GM19395 (cell line): ENCODE results near the gene FGF12.
"Not testable (repeated sequence)": the region's sequence is repeated elsewhere in the genome, so short reads cannot be mapped to it uniquely, and the experiment has no call there.

ENCODE experiments used
- ATAC-seq: cut with Tn5 transposase; IDR thresholded peaks from one replicate; pipeline ENCODE4 v1.9.1; 2021; ENCODE audit warnings: mild to moderate bottlenecking, moderate library complexity; ENCODE audit not compliant: unreplicated experiment

The FGF12 gene

DNA sequence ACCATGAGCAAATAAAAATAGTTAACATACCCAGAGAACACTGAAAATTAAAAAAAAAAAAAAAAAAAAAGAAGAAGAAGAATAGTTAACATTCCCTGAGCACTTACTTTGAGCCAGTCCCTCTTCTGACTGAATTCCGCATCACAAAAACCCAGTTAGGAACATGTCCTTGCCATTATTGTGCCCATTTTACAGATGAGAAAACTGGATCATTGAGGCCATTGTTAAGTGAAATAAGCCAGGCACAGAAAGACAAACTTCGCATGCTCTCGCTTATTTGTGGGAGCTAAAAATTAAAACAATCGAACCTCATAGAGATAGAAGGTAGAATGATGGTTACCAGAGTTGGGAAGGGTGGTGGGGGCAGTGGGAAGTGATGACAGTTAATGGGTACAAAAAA lies 119.5 kb downstream of the FGF12 start:
- ATAC-seq = no peak

DNA sequence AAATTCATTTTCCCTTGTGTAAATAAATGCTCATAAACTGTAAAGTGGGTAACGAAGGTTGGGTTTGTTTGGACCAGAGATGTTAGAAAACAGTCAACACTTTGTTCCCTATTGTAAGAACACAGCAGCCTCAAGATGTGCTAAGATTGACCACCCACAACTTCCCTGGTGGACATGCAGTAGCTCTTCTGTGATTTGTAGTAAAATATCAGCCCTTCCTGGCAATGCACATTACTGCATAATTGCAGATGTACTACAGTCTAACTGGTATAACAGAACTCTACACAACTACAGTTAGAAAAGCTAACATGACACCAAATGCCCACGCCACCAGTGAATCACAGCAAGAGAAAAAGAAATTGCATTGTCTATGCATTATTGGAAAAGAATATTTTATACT lies 129.4 kb downstream of the FGF12 start:
- ATAC-seq = no peak

DNA sequence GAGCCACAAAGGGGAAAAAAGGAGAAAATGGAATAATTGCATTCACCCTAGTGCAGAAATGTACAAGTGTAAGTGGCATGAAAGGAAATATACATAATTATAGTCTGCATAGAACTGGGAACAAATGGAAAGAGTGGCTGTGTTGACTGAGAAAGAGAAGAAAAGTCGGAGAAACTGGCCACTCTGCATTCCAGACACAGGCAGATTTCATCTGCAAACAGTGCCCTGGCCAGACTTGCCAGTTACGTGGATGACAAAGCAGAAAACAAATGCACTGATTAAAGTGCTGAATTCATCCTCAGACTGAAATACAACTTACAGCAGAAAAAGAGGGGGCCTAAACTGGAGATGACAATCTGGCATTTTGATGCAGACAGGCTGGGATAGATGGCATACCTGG lies 129.8 kb downstream of the FGF12 start:
- no peak for ATAC-seq

DNA sequence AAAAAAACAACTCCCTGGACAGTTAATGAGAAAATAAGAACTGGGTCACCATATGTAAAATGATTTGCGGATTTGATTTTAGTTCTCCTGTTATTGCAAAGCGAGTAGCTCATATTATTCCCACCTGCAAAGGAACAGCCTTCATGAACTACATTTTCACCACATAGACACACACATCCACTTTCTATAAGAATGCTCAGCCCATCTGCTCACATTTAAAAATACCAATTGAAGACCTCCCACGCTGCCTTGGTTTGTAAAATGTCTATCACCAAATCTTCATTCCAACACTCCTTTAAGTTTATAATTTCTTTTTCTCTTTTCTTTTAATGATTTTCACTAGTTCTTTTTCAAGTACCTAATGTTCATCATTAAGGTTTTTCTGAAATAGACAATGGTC lies 148.6 kb downstream of the FGF12 start:
- ATAC-seq = no peak

DNA sequence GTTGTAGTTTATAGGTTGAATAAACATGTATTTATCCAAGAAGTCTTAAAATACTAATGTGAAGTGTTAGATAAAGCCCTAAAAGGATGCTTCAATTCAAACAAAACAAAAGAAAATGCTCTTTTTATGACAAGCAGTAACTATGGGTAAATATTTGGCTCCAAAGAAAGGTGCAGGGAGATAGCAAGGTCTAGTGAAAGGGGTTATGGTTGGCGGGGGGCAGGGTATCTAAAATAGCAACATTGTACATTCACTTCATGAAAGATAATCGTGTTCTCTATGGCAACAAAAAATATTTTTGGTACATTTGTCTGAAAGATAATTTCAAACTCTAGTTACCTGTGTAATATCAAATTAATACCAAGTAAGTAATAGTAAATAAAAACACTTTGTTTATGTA lies 149.5 kb downstream of the FGF12 start:
- no peak for ATAC-seq

DNA sequence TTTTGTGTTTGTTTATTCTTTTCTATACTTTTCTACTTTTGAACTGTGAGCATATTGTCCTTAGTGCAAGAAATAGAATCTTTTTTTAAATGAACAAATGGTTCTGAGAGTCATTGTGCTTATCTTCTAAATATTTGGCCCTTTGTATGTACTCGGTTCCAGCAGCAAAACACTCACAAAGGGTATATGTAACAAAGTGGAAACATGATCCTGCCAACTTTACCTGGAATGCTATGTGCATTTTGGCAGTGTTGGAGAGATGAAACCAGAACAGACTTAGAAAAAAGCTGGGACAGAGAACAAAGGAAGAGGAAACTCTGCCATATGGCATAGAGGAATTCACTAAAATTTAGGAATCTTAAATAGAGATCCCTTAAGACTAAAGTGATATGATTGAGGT lies 150.1 kb downstream of the FGF12 start:
- ATAC-seq = no peak

DNA sequence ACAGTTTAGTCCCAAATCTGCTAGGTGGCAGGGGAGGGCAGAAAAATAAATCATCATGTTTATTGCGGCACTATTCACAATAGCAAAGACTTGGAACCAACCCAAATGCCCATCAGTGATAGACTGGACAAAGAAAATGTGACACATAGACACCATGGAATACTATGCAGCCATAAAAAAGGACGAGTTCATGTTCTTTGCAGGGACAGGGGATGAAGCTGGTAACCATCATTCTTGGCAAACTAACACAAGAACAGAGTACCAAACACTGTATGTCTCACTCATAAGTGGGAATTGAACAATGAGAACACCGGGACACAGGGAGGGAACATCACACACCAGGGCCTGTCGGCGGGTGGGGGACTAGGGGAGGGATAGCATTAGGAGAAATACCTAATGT lies 150.6 kb downstream of the FGF12 start:
- ATAC-seq = not testable (repeated sequence)

DNA sequence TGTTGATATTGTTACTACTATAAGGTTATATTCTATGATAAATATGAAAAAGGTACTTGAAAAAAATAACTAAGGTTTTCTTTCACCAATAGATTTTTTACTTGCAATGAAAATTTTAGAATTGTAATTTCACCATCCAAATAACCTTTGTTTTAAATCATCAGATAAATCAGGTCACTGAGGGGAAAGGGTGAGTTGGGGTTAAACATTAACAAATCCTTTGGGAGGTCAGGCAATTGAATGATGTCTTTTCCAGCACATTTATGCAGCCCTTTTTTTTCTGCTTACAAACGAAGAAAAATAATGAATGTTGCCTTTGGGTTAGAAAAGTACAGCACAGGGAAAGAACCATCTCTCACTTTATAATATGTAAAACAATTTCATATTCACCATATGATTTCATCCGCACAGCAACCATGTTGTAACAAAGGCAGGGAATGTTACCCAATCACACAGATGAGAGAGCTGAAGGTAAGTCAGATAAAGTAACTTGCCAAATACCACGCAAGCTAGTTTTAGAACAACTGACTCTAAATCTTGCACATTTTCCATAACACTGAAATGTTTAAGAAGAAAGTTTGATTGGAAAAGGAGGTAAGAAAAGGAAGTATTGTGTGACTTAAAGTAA lies 151.3 kb downstream of the FGF12 start:
- ATAC-seq = no peak

DNA sequence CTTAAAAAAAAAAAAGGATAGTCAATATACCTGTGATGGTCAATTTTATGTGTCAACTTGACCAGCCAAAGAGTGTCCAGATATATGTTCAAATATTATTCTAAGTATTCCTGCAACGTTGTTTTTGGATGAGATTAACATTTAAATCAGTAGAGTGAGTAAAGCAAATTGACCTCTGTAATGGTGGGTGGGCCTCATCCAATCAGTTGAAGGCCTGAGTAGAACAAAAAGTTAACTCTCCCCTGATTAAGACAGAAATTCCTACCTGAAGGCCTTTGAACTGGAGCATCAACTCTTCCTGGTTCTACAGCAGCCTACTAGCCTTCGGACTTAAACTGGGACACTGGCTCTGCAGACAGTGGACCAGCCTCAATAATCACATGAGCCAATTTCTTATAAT lies 154.1 kb downstream of the FGF12 start:
- no peak for ATAC-seq

DNA sequence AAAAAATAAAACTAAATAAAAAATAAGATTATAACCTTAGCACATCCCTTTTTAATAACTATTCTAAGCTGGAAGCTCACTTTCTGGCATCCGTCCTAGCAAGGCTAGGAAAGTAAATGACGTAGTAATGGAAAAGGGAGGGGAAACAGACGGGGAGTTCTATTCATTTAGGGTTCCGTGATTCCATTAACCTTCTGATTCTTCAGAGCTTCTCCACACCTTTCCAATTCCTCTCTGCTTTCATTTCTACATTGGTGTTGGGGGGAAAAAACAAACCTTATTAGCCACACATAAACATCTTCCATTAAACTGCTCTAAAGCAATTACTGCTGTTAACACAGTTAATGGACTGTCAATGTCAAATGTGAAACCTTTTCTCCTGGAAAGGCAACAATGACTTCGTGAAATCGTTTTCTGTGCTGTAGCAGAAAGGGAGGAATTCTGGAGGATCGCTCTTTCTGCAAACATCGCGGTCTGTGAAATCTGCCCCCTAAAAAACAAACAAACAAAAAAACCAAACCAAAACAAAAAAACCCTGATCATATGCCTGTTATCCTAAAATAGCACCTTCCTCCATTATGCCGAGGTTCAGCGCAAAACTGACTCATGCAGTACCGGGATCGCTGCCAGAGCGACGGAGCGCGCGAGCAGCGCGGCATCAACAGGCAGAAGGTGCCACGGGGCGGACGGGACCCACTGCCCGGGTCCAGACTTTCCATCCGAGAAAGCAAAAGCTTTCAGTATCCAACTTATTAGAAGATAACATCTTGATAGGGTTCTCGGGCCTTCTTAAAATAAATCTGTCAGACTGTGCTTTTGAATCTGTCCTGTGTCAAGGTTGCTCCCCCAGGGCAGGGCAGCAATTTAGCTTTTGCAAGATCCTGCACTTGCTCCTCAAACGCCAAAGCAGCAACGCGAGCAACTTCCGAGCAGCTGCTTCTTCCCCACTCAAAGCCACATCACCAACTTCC lies 156.2 kb downstream of the FGF12 start:
- ATAC-seq = no peak

DNA sequence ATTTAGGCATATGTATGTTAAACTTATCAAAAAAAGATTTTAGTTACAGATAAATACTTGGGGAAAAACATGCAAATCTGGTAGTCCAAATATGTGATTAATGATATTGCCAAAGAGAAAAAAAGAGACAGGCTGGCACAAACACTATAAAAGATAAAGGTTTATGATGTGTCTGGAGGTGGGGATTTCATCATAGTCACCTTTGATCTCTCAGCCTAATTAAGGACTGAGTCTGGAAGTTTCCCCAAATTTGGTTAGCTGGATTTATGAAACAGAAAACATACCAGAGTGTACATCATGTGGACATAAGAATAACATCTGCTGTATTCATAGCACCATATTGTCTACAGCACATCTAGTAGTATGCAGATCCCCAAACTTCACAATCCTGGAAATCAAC lies 157.0 kb downstream of the FGF12 start:
- no peak for ATAC-seq

DNA sequence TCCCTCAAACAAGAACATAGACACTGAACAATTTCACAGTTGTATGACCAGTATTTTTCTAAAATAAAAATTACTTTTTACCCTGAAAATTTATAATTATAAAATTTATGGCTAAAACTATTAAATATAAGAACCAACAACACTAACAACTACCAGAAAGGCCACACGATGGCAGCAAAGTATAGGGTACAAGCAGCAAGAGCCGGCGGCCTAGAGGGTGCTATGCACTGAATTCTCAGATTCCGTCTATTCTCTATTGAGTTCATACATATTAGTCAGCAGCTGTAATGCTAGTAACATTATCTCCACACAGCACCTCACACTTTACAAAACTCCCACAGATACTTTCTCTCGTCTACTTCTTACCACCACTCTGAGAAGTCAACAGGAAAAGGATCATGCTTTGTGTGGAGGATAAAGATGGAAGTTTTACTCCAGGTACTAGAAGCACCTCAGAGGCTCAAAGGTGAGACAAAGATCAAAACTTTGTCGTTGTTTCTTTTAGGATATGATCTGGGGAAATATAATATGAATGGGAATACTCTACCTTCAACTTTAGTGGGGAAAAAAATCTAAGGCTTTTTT lies 160.5 kb downstream of the FGF12 start:
- peak; percentile 94 for ATAC-seq

DNA sequence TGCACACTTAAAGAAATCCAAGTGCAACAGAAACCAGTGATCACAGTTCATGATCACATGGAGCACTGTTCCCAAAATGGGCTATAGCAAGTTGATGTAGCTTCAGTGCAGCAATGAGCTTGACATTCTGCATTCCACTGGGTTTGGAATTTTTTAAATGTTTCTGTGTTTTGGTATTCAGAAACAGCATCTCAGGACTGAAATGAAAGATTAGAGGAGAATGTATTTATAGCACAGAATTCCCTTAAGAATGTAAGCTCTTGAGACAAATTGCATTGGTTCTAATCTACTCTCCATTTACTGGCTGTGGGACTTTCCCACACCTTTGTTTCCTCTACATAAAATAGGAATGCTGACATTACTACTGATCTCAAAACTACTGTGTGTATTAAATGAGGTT lies 162.7 kb downstream of the FGF12 start:
- ATAC-seq = no peak

DNA sequence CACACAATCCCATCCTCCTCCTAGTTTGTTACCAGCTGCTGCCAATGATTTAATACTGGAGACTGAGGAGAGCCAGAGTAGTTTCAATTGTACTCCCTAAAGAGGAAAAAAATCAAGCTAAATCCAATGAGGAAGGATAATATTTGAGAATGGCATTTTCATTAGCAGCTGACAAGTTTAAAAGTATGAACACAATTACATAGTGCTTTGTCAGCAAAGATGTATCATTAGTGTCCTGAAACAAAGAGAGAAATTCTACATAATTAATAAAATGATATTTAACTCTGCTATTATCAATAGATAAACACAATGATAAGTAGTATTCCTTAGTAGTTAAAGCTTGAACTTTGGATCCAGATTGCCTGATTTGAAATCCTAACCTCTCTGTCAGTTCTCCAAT lies 163.9 kb downstream of the FGF12 start:
- no peak for ATAC-seq

DNA sequence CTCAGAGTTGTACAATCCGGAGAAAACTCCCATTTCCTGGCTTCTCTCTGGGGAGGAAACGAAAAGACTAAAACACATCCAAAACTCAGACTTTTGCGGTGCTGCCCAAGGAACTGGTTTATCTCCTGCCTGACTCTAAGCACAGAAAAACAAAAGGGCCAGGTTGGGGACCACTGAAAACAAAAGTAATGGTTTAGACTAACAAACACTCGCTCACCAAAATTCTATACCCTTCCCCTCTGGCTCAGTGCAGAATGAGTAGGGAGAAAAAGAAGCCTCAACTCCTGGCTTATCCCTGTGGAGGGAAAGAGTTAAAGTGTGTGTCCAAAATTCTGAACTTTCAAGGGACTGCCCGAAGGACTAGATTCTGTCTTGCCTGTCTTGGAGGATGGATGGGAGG lies 173.6 kb downstream of the FGF12 start:
- no peak for ATAC-seq

DNA sequence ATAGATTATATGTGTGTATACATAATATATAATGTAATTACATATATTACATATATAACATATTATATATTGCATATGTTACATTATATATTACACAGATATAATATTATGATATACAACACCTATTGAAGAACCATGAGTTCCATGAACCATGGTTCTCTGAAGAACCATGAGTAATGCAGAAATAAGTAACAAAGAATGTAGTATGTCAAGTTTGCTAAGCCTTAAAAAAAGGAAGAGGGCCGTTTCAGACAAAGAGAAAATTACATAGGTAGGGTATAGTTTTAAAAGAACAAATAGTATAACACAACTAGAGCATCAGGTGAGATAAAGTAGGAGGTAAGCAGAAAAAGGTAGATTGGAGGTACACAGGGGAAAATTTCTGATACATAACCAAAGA lies 177.0 kb downstream of the FGF12 start:
- ATAC-seq = no peak

DNA sequence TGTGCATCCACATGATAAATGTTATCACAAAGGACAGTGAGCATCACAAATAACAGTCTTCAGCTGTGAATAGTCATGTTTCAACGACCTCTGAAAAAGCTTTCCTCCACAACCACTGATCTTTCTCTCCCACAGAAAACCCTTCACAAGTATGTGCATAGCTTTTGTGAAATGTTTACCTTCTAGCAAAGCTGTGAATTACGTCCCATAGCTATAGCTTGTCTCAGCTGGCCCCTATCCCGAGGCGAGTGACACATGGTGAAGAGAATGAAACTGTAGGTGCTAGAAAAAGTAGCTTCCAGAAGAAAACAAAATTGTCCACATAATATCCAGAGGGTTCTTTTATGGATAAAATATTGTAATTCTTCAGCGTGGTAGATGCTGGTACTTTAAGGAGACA lies 182.0 kb downstream of the FGF12 start:
- ATAC-seq = no peak

DNA sequence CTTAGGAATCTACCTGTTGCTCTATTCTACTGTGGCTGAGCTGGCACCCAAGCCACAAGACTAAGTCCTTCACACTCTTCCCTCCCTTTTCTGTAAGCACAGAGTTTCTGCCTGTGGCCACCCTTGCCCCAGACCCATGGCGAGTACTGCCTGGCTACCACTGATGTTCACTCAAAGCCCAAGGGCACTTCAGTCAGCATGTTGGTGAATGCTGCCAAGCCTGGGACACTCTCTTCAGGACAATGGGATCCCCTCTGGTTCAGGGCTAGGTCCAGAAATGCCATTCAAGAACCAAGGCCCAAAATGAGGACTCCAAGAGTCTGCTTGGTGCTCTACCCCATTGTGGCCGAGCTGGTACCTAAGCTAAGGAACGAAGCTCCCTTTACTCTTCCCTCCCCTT lies 184.2 kb downstream of the FGF12 start:
- ATAC-seq = no peak

DNA sequence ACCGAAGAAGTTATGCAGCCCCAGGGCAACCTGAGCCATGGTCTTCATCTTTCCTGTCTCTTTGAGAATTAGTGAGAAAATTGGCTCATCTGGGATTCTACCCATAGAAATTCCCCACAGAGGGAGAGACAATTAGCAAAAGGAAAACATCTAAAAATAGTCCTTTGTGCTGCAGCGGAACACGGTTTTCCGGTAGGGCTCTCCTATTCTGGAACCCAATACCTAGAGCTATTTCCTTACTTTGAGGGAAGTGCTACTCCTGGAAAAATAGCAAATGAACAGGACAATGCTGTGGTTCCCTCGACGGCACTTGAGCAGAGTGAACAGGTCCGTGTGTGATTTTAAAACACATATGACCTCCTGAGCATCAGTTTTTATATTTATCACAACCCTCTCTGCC lies 210.5 kb downstream of the FGF12 start:
- ATAC-seq = no peak

DNA sequence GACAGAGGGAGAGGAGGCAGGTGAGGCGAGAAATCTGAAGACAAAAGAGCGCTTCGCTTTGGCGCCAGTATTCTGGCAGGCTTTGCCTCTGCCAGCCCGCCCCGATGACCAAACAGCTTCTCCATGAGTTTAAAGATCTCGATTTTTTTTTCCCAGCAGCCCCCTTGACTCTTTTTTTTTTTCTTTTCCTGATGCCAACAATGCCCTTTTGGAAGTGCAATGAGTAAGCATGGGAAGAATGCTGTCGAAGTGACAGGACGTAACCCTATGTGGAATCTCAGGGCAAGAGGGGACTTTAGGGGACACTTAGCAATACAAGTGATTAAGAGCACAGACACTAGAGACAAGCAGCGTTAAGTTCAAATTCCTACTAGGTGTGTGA lies 211.7 kb downstream of the FGF12 start:
- ATAC-seq = no peak

DNA sequence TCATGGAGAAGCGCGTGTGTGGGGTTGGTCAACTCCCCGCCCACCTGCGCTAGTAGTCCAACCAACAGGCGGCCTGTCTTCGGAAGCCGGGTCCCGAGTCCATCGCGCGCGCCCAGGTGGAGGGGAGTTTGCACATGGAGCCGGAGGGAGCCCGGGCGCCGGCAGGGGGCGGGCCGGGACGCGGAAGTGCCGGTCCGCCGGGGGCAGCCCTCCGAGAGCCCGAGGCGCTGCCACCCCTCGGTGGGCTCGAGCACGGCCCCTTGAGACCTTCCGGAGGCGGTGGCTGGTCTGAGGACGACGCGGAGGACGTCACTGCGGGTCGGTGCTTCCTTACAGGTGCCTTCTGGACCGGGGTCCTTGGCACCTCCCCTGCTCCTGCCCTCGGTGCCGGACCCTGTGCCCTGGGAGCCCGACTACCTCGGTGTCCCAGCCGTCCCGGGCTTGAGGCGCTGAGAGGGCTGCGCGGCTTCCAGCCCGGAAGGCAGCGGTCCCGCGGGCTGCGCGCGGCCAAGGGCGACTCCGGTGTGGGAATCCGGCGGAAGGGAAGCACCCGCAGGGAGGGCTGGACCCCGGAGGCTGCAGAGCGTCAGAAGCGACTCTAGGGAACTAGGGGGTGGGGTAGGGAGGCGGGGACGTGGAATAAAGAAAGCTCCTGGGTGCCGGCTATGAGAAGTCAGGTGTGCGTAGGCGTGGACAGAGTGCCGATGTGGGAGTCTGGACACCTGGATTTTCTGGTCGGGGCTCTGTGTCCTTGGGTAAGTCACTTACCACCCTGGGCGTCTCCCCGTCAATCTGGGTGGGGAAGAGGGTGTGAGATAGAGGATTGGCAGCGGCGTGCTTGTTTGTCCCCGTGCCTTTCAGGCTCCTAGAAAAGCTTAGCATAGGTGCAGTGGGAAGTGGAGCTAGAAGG lies 212.3 kb downstream of the FGF12 start:
- no peak for ATAC-seq
